Mucosa of descending colon (tissue), 3 donors: ENCODE data around the gene STARD3. TPM values are rescaled to one million over a fixed set of nuclear protein-coding genes. Genes with fewer than 3 reads are reported as not detected.

Experiments
- ATAC-seq: fragments of 200-7000 bp; cut with Tn5 transposase; one replicate; pipeline ENCODE4 v1.9.1; 2020; ENCODE audit warnings: mild to moderate bottlenecking, moderate library complexity
- DNase-seq, 3 donors: peaks; one replicate each; pipeline ENCODE4 v3.0.0-alpha.2; 2020
- H3K36me3 ChIP-seq: fragments of 200-600 bp; one replicate; pipeline ENCODE4 v1.8.0; 2021; ENCODE audit warnings: low read depth, mild to moderate bottlenecking
- H3K4me1 ChIP-seq: fragments of 200-600 bp; one replicate; pipeline ENCODE4 v1.8.0; 2021; ENCODE audit warnings: low read depth, mild to moderate bottlenecking
- H3K4me3 ChIP-seq: fragments of 200-600 bp; one replicate; pipeline ENCODE4 v1.8.0; 2021; ENCODE audit warnings: mild to moderate bottlenecking
- H3K9me3 ChIP-seq: fragments of 200-600 bp; one replicate; pipeline ENCODE4 v1.8.0; 2021; ENCODE audit warnings: mild to moderate bottlenecking
- CTCF ChIP-seq: fragments of 200-600 bp; IDR thresholded peaks from one replicate; pipeline ENCODE4 v1.8.0; 2022; ENCODE audit warnings: antibody characterized with exemption, mild to moderate bottlenecking
- intact Hi-C, 2 donors: fragments of 100-400 bp; cut with DNase I in 1 of 2; cut with micrococcal nuclease in 1 of 2; formaldehyde crosslinking; loops; one replicate each; pipeline versions ENCODE4 v1.11.0 to v1.11.1; 2022; cut with DNase I, micrococcal nuclease
- total RNA-seq, 3 donors: library from RNA; stranded (reverse); fragmentation: NEBNext Ultra II Directional in 2 of 3; extraction: Animal tissue kit (Norgen Biotek cat#: 25700) in 2 of 3; gene quantifications; one replicate each; pipeline versions ENCODE4 v1.2.1 to v1.2.4, GENCODE V29; 2021 to 2023
- donor health status: DM: no; HTN: no; CAD: no; lungs with moderate emphysema.
- donor health status: DM: no; HTN: no; CAD: no.
- donor health status: DM: no; HTN: yes; CAD: no.

STARD3 gene
- total RNA-seq, 3 donors from 2014 or later: 36.1 to 58.8 (median 57.6) TPM

- peak; percentile 72 to 89 (median 86) for DNase-seq
- intact Hi-C loops: no loop called here
- ATAC-seq: peak; percentile 74
- H3K4me1 ChIP-seq: peaks cover 30% of the 10 kb centered on the region
- H3K4me3 ChIP-seq: no peak overlapping the region
- no peaks in the 10 kb centered on the region for H3K36me3 ChIP-seq
- no peaks in the 10 kb centered on the region for H3K9me3 ChIP-seq
- peak; percentile 81 for TF ChIP-seq CTCF
Measured at GRCh38 chr17:39653662-39654331, 16.9 kb downstream of the STARD3 start.

GRCh38 chr17:39655105-39655504 is 18.2 kb downstream of the STARD3 start:
- peaks cover 30% of the 10 kb centered on the region for H3K4me1 ChIP-seq
- H3K36me3 ChIP-seq: no peaks in the 10 kb centered on the region
- H3K4me3 ChIP-seq: no peak overlapping the region
- no peak for TF ChIP-seq CTCF
- H3K9me3 ChIP-seq: no peaks in the 10 kb centered on the region
- intact Hi-C loops: no loop called here
- no peak for ATAC-seq
- DNase-seq: no peak

- intact Hi-C loops: no loop called here
- peaks cover 16% of the 10 kb centered on the region for H3K4me1 ChIP-seq
- ATAC-seq (no peak), DNase-seq (no peak)
- no peaks in the 10 kb centered on the region for H3K36me3 ChIP-seq
- no peaks in the 10 kb centered on the region for H3K9me3 ChIP-seq
- no peak overlapping the region for H3K4me3 ChIP-seq
- no peak for TF ChIP-seq CTCF
Measured at GRCh38 chr17:39658346-39658745, 21.4 kb downstream of the STARD3 start.

- no peak for TF ChIP-seq CTCF
- Histone ChIP-seq H3K4me1 (peaks cover 18% of the 10 kb centered on the region), H3K9me3 (no peaks in the 10 kb centered on the region), H3K4me3 (no peak overlapping the region), H3K36me3 (no peaks in the 10 kb centered on the region)
- intact Hi-C loops: no loop called here
- ATAC-seq (no peak), DNase-seq (no peak)
Measured at GRCh38 chr17:39658760-39659159, 21.8 kb downstream of the STARD3 start.

GRCh38 chr17:39659279-39660010 is 22.5 kb downstream of the STARD3 start:
- Histone ChIP-seq H3K4me3 (no peak overlapping the region), H3K36me3 (no peaks in the 10 kb centered on the region), H3K4me1 (peaks cover 23% of the 10 kb centered on the region), H3K9me3 (no peaks in the 10 kb centered on the region)
- no peak for ATAC-seq
- no peak for TF ChIP-seq CTCF
- intact Hi-C loops: no loop called here
- DNase-seq: no peak
